ENCODE measurements around the gene KIF14.

KIF14 gene

DNA sequence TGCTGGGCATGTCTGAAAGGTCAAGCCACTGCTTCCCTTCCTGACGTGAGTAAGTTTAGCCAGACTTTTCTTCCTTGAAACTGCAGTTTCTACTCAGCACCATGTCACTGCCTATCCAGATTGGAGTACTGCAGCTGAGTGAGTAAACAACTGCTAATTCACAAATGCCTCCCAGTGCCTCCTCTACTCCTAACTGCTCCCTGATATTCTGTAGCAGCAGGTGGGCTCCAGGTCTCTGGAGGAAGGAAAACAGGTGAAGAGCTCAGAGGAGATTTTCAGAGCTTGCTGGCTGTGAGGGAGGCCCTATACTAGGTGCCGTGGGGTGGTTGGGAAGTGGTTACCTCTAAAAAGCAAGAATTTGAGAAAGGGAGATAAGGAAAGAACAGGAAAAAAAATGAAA lies 96.5 kb downstream of the KIF14 start:
- no peak for DNase-seq (ENCODE audit: low read depth)

GRCh38 chr1:200520735-200521134 lies 99.8 kb downstream of the KIF14 start:
- TF ChIP-seq, protein P1, sequence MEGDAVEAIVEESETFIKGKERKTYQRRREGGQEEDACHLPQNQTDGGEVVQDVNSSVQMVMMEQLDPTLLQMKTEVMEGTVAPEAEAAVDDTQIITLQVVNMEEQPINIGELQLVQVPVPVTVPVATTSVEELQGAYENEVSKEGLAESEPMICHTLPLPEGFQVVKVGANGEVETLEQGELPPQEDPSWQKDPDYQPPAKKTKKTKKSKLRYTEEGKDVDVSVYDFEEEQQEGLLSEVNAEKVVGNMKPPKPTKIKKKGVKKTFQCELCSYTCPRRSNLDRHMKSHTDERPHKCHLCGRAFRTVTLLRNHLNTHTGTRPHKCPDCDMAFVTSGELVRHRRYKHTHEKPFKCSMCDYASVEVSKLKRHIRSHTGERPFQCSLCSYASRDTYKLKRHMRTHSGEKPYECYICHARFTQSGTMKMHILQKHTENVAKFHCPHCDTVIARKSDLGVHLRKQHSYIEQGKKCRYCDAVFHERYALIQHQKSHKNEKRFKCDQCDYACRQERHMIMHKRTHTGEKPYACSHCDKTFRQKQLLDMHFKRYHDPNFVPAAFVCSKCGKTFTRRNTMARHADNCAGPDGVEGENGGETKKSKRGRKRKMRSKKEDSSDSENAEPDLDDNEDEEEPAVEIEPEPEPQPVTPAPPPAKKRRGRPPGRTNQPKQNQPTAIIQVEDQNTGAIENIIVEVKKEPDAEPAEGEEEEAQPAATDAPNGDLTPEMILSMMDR (IDR thresholded peaks at IDR 0.05; ENCODE audit: insufficient read depth, low read depth, low read length, missing control alignments): no peak

More for the DNA sequence above, 96.5 kb downstream of the KIF14 start:
- TF ChIP-seq, protein P1 (IDR thresholded peaks at IDR 0.05; ENCODE audit: insufficient read depth, low read depth, low read length, missing control alignments): no peak
- no peak overlapping the region for H3K4me3 ChIP-seq (ENCODE audit: low read depth, low read length)

DNA sequence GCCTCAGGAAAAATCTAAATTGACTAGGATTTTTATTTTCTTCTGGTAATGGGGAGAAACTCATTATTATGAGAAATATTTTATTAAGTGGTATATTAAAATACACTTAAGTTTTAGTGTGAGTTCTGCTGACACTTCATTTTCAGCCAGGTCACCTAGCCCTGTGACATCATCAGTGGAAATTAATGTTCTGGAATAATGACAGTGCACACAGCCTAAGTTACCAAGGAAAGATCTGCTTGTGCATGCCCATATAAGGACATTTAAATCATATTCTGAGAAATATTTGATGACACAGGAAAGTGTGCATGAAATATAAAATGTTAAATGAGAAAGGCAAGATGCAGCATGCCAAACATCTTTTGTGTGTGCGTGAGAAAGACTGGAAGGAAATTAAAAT lies 102.0 kb downstream of the KIF14 start:
- TF ChIP-seq, protein P1 (IDR thresholded peaks at IDR 0.05; ENCODE audit: insufficient read depth, low read depth, low read length, missing control alignments): no peak
- no peak for DNase-seq (ENCODE audit: low read depth)
- no peak overlapping the region for H3K4me3 ChIP-seq (ENCODE audit: low read depth, low read length)

More at GRCh38 chr1:200520735-200521134, 99.8 kb downstream of the KIF14 start:
- DNase-seq (ENCODE audit: low read depth): no peak
- no peak overlapping the region for H3K4me3 ChIP-seq (ENCODE audit: low read depth, low read length)

GRCh38 chr1:200512191-200512590 lies 108.4 kb downstream of the KIF14 start:
- TF ChIP-seq, protein P1 (IDR thresholded peaks at IDR 0.05; ENCODE audit: insufficient read depth, low read depth, low read length, missing control alignments): no peak
- H3K4me3 ChIP-seq (ENCODE audit: low read depth, low read length): no peak overlapping the region
- DNase-seq (ENCODE audit: low read depth): no peak

DNA sequence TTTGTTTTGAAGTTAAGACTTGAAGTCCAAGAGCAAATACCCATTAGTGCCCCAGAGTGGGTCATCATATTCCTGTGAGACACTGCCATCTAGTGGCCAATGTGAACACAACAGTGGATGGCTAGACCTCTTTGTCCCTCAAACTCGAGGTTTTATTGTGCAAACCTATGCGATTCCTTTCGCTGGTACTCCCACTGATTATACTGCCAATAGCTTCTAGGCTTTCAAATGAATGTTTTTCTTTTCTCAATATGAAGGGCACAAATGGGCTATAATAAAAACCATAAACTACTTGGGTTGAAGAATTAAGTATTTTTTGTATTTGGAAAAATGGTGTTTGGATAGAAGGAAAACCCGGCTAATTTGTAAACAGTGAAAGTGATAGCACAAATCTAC lies 110.3 kb downstream of the KIF14 start:
- H3K4me3 ChIP-seq (ENCODE audit: low read depth, low read length): no peak overlapping the region
- DNase-seq (ENCODE audit: low read depth): peak; percentile 87
- TF ChIP-seq, protein P1 (IDR thresholded peaks at IDR 0.05; ENCODE audit: insufficient read depth, low read depth, low read length, missing control alignments): peak; percentile 86

DNA sequence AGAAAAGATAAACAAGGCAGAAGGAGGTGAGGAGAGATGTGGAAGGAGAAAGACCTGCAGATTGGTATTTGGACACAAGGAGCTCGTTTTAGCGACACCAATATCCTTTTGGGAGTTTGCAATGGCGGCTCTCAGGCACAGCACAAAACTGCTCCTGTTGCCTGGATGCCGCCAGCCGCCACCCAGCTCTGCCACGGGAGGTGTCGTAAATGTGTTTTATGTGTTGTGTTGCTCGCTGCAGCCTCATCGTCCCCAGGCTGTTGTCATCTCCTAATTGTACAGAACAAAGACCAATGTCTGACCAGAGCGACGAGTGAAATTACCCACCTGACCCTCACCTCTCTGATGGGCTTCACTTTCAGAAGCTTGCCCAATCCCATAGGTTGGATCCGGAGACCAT lies 114.1 kb downstream of the KIF14 start:
- TF ChIP-seq, protein P1 (IDR thresholded peaks at IDR 0.05; ENCODE audit: insufficient read depth, low read depth, low read length, missing control alignments): no peak
- no peak overlapping the region for H3K4me3 ChIP-seq (ENCODE audit: low read depth, low read length)
- no peak for DNase-seq (ENCODE audit: low read depth)

- TF ChIP-seq, protein P1 (IDR thresholded peaks at IDR 0.05; ENCODE audit: insufficient read depth, low read depth, low read length, missing control alignments): no peak
- no peak overlapping the region for H3K4me3 ChIP-seq (ENCODE audit: low read depth, low read length)
- DNase-seq (ENCODE audit: low read depth): no peak
These were observed 115.3 kb downstream of the KIF14 start for GRCh38 chr1:200505257-200505656.
